CD4-positive, alpha-beta T cell (primary cell): Measurements from ENCODE around the gene PRAME. TPM values are rescaled to one million over a fixed set of nuclear protein-coding genes. Genes with fewer than 3 reads are reported as not detected.

Source experiments
- ATAC-seq: fragments of 200-7000 bp; cut with Tn5 transposase; one replicate; pipeline ENCODE4 v1.10.0; 2022; ENCODE audit warnings: mild to moderate bottlenecking; ENCODE audit not compliant: poor library complexity
- CTCF ChIA-PET: fragments of 350-600 bp; sonication (Branson Sonifier 250); formaldehyde crosslinking; loops from one replicate; lab custom pipeline; 2021; ENCODE audit warnings: antibody characterized with exemption, inconsistent platforms; lab: Charles Lee
- POLR2A ChIA-PET: fragments of 350-600 bp; sonication (Branson Sonifier 250); formaldehyde crosslinking; loops from one replicate; lab custom pipeline; 2021; ENCODE audit warnings: antibody characterized with exemption, inconsistent platforms; lab: Charles Lee
- DNase-seq, 14 experiments: peaks; one replicate each; pipeline ENCODE4 v3.0.0-alpha.2; 2013 to 2020; ENCODE audit warnings: mixed read lengths in 2 of 14
- H3K27ac ChIP-seq, 2 donors: one replicate each; pipeline versions ENCODE4 v1.5.1 to v1.7.0; 2013; ENCODE audit warnings: low read length in 2 of 2, low read depth in 1 of 2, mild to moderate bottlenecking in 1 of 2
- H3K27me3 ChIP-seq, 2 experiments: 1 replicate in 1 of 2; 2 replicates in 1 of 2; pipeline versions ENCODE4 v1.6.1 to v1.7.0; 2013; ENCODE audit warnings: low read length in 2 of 2, control low read depth in 1 of 2, mild to moderate bottlenecking in 1 of 2, moderate library complexity in 1 of 2; ENCODE audit not compliant: insufficient read depth in 2 of 2, control insufficient read depth in 1 of 2
- H3K36me3 ChIP-seq: one replicate; pipeline ENCODE4 v1.6.1; 2013; ENCODE audit warnings: low read length, control low read depth; ENCODE audit not compliant: insufficient read depth
- H3K4me1 ChIP-seq: one replicate; pipeline ENCODE4 v1.6.1; 2013; ENCODE audit warnings: low read length, control low read depth; ENCODE audit not compliant: insufficient read depth
- H3K4me3 ChIP-seq: one replicate; pipeline ENCODE4 v1.5.1; 2013; ENCODE audit warnings: mild to moderate bottlenecking, low read length, moderate library complexity
- H3K9me3 ChIP-seq, 2 experiments: 1 replicate in 1 of 2; 2 replicates in 1 of 2; pipeline versions ENCODE4 v1.6.1 to v1.7.0; 2013; ENCODE audit warnings: low read length in 2 of 2, mild to moderate bottlenecking in 2 of 2, control low read depth in 1 of 2, moderate library complexity in 1 of 2; ENCODE audit not compliant: control insufficient read depth in 1 of 2, insufficient read depth in 1 of 2
- H3K27ac Mint-ChIP-seq: one replicate; pipeline ENCODE4 v1.8.0; 2020; ENCODE audit warnings: mixed read lengths
- H3K27me3 Mint-ChIP-seq: one replicate; pipeline ENCODE4 v1.8.0; 2021; ENCODE audit warnings: mixed read lengths
- H3K36me3 Mint-ChIP-seq: one replicate; pipeline ENCODE4 v1.8.0; 2021; ENCODE audit warnings: low read depth, mixed read lengths
- H3K4me1 Mint-ChIP-seq: one replicate; pipeline ENCODE4 v1.8.0; 2021; ENCODE audit warnings: low read depth, mixed read lengths
- H3K4me3 Mint-ChIP-seq: one replicate; pipeline ENCODE4 v1.8.0; 2020; ENCODE audit warnings: mild to moderate bottlenecking, mixed read lengths
- H3K9me3 Mint-ChIP-seq: one replicate; pipeline ENCODE4 v1.8.0; 2020; ENCODE audit warnings: mixed read lengths
- CTCF ChIP-seq: fragments of 200-600 bp; IDR thresholded peaks from one replicate; pipeline ENCODE4 v1.8.0; 2022; ENCODE audit warnings: antibody characterized with exemption, mild to moderate bottlenecking
- intact Hi-C, 2 experiments: fragments of 100-400 bp; cut with DNase I in 1 of 2; cut with micrococcal nuclease in 1 of 2; formaldehyde crosslinking; loops; one replicate each; pipeline versions ENCODE4 v1.15.1 to v1.9.0; 2023 to 2025; cut with DNase I, micrococcal nuclease
- total RNA-seq, 174 experiments: library from RNA in 2 of 174; stranded (reverse) in 2 of 174; gene quantifications; one replicate each; pipeline ENCODE4 v1.2.3 and lab custom pipeline; 2021 to 2026

The PRAME gene
- total RNA-seq, 2 experiments from 2014 or later: not detected

GRCh38 chr22:22579869-22580604 lies 21.0 kb upstream of the PRAME start:
- Histone ChIP-seq H3K4me1 (no peaks in the 10 kb centered on the region), H3K9me3 (no peaks in the 10 kb centered on the region), H3K36me3 (no peaks in the 10 kb centered on the region), H3K27ac (no peak overlapping the region), H3K4me3 (no peak overlapping the region), H3K27me3 (peaks cover 0 to 3% of the 10 kb centered on the region in 2 experiments)
- H3K9me3 Mint-ChIP-seq: no peaks in the 10 kb centered on the region
- no peak overlapping the region for H3K4me3 Mint-ChIP-seq
- intact Hi-C loops: loop anchor here in 1 of 2 experiments (10.0 kb wide), 1 partner anchor 115 kb away; no protein-coding TSS in a partner anchor
- ChIA-PET CTCF (no interaction called here), POLR2A (no interaction called here)
- ATAC-seq (no peak), DNase-seq (no peak)
- no peak overlapping the region for H3K27ac Mint-ChIP-seq
- no peak for TF ChIP-seq CTCF
- H3K27me3 Mint-ChIP-seq: peaks cover 18% of the 10 kb centered on the region
- no peaks in the 10 kb centered on the region for H3K36me3 Mint-ChIP-seq
- H3K4me1 Mint-ChIP-seq: no peaks in the 10 kb centered on the region

GRCh38 chr22:22578702-22579424 lies 19.8 kb upstream of the PRAME start:
- H3K4me1 ChIP-seq: no peaks in the 10 kb centered on the region
- no peak overlapping the region for H3K27ac ChIP-seq
- H3K4me3 ChIP-seq: no peak overlapping the region
- Mint-ChIP-seq H3K4me1 (no peaks in the 10 kb centered on the region), H3K27ac (no peak overlapping the region), H3K36me3 (no peaks in the 10 kb centered on the region), H3K9me3 (no peaks in the 10 kb centered on the region), H3K27me3 (peaks cover 18% of the 10 kb centered on the region), H3K4me3 (no peak overlapping the region)
- ChIA-PET CTCF (no interaction called here), POLR2A (no interaction called here)
- H3K36me3 ChIP-seq: no peaks in the 10 kb centered on the region
- TF ChIP-seq CTCF: no peak
- no peaks in the 10 kb centered on the region for H3K9me3 ChIP-seq
- H3K27me3 ChIP-seq: peaks cover 0 to 3% of the 10 kb centered on the region in 2 experiments
- DNase-seq: no peak
- intact Hi-C loops: no loop called here
- ATAC-seq: no peak

- no peak for TF ChIP-seq CTCF
- no peaks in the 10 kb centered on the region for H3K4me1 ChIP-seq
- no peaks in the 10 kb centered on the region for H3K9me3 ChIP-seq
- H3K4me3 ChIP-seq: no peak overlapping the region
- Mint-ChIP-seq H3K27ac (no peak overlapping the region), H3K4me3 (no peak overlapping the region), H3K9me3 (no peaks in the 10 kb centered on the region), H3K27me3 (peaks cover 14% of the 10 kb centered on the region), H3K4me1 (no peaks in the 10 kb centered on the region), H3K36me3 (no peaks in the 10 kb centered on the region)
- intact Hi-C loops: no loop called here
- ChIA-PET POLR2A (no interaction called here), CTCF (interaction anchor here (0.6 to 1.5 kb wide), 3 partner anchors 9 to 1673 kb away, joined by 3 to 4 read pairs (median 3); no protein-coding TSS in a partner anchor)
- H3K27ac ChIP-seq: no peak overlapping the region
- no peak for DNase-seq
- H3K27me3 ChIP-seq: peaks cover 0 to 3% of the 10 kb centered on the region in 2 experiments
- ATAC-seq: no peak
- no peaks in the 10 kb centered on the region for H3K36me3 ChIP-seq
Observed at GRCh38 chr22:22576989-22577427, 17.9 kb upstream of the PRAME start.
